Measurements from ENCODE around the gene RARA.

RARA gene

GRCh38 chr17:40338058-40338457 lies 29.1 kb downstream of the RARA start:
- Histone ChIP-seq H3K9me3 (ENCODE audit: control insufficient read depth, insufficient read depth, low read length) (no peaks in the 10 kb centered on the region), H3K9ac (ENCODE audit: low read depth, low read length) (no peak overlapping the region), H3K36me3 (ENCODE audit: insufficient read depth, low read length) (no peaks in the 10 kb centered on the region), H3K4me1 (ENCODE audit: insufficient read depth, low read length) (peaks cover 9% of the 10 kb centered on the region; the same call in 1 of the 2 replicates)

- Histone ChIP-seq H3K9ac (ENCODE audit: low read depth, low read length) (no peak overlapping the region), H3K36me3 (ENCODE audit: insufficient read depth, low read length) (no peaks in the 10 kb centered on the region), H3K4me1 (ENCODE audit: insufficient read depth, low read length) (peaks cover 18% of the 10 kb centered on the region; the same call in 1 of the 2 replicates), H3K9me3 (ENCODE audit: control insufficient read depth, insufficient read depth, low read length) (no peaks in the 10 kb centered on the region)
Measured at GRCh38 chr17:40338941-40339649, 30.1 kb downstream of the RARA start.

GRCh38 chr17:40340327-40340726 lies 31.3 kb downstream of the RARA start:
- Histone ChIP-seq H3K9me3 (ENCODE audit: control insufficient read depth, insufficient read depth, low read length) (no peaks in the 10 kb centered on the region), H3K4me1 (ENCODE audit: insufficient read depth, low read length) (peaks cover 20% of the 10 kb centered on the region; the same call in 1 of the 2 replicates), H3K36me3 (ENCODE audit: insufficient read depth, low read length) (no peaks in the 10 kb centered on the region), H3K9ac (ENCODE audit: low read depth, low read length) (no peak overlapping the region)

GRCh38 chr17:40340880-40341807 lies 32.2 kb downstream of the RARA start:
- no peaks in the 10 kb centered on the region for H3K36me3 ChIP-seq (ENCODE audit: insufficient read depth, low read length)
- H3K9ac ChIP-seq (ENCODE audit: low read depth, low read length): peak overlapping the region; percentile 59; the same call in 1 of the 2 replicates
- H3K9me3 ChIP-seq (ENCODE audit: control insufficient read depth, insufficient read depth, low read length): no peaks in the 10 kb centered on the region
- H3K4me1 ChIP-seq (ENCODE audit: insufficient read depth, low read length): peaks cover 25% of the 10 kb centered on the region

GRCh38 chr17:40341808-40342503 lies 33.0 kb downstream of the RARA start:
- peaks cover 31% of the 10 kb centered on the region for H3K4me1 ChIP-seq (ENCODE audit: insufficient read depth, low read length)
- peak overlapping the region; percentile 63 for H3K9ac ChIP-seq (ENCODE audit: low read depth, low read length)
- H3K9me3 ChIP-seq (ENCODE audit: control insufficient read depth, insufficient read depth, low read length): no peaks in the 10 kb centered on the region
- no peaks in the 10 kb centered on the region for H3K36me3 ChIP-seq (ENCODE audit: insufficient read depth, low read length)

- Histone ChIP-seq H3K9me3 (ENCODE audit: control insufficient read depth, insufficient read depth, low read length) (no peaks in the 10 kb centered on the region), H3K36me3 (ENCODE audit: insufficient read depth, low read length) (no peaks in the 10 kb centered on the region), H3K9ac (ENCODE audit: low read depth, low read length) (peak overlapping the region; percentile 63), H3K4me1 (ENCODE audit: insufficient read depth, low read length) (peaks cover 37% of the 10 kb centered on the region)
Measured at GRCh38 chr17:40342504-40343218, 33.7 kb downstream of the RARA start.

GRCh38 chr17:40343219-40344119 lies 34.5 kb downstream of the RARA start:
- H3K9ac ChIP-seq (ENCODE audit: low read depth, low read length): peak overlapping the region; percentile 63; the same call in 1 of the 2 replicates
- peaks cover 44% of the 10 kb centered on the region for H3K4me1 ChIP-seq (ENCODE audit: insufficient read depth, low read length)
- H3K9me3 ChIP-seq (ENCODE audit: control insufficient read depth, insufficient read depth, low read length): no peaks in the 10 kb centered on the region
- no peaks in the 10 kb centered on the region for H3K36me3 ChIP-seq (ENCODE audit: insufficient read depth, low read length)

- Histone ChIP-seq H3K9ac (ENCODE audit: low read depth, low read length) (peak overlapping the region; percentile 58; the same call in 1 of the 2 replicates), H3K36me3 (ENCODE audit: insufficient read depth, low read length) (no peaks in the 10 kb centered on the region), H3K4me1 (ENCODE audit: insufficient read depth, low read length) (peaks cover 51% of the 10 kb centered on the region), H3K9me3 (ENCODE audit: control insufficient read depth, insufficient read depth, low read length) (no peaks in the 10 kb centered on the region)
Measured at GRCh38 chr17:40344421-40345160, 35.6 kb downstream of the RARA start.

GRCh38 chr17:40345161-40345993 lies 36.4 kb downstream of the RARA start:
- Histone ChIP-seq H3K9me3 (ENCODE audit: control insufficient read depth, insufficient read depth, low read length) (no peaks in the 10 kb centered on the region), H3K36me3 (ENCODE audit: insufficient read depth, low read length) (no peaks in the 10 kb centered on the region), H3K4me1 (ENCODE audit: insufficient read depth, low read length) (peaks cover 51% of the 10 kb centered on the region), H3K9ac (ENCODE audit: low read depth, low read length) (peak overlapping the region; percentile 58; the same call in 1 of the 2 replicates)

- no peaks in the 10 kb centered on the region for H3K9me3 ChIP-seq (ENCODE audit: control insufficient read depth, insufficient read depth, low read length)
- H3K9ac ChIP-seq (ENCODE audit: low read depth, low read length): peak overlapping the region; percentile 58; the same call in 1 of the 2 replicates
- H3K36me3 ChIP-seq (ENCODE audit: insufficient read depth, low read length): no peaks in the 10 kb centered on the region
- peaks cover 51% of the 10 kb centered on the region for H3K4me1 ChIP-seq (ENCODE audit: insufficient read depth, low read length)
Measured at GRCh38 chr17:40345994-40346764, 37.2 kb downstream of the RARA start.

- H3K9me3 ChIP-seq (ENCODE audit: control insufficient read depth, insufficient read depth, low read length): no peaks in the 10 kb centered on the region
- H3K9ac ChIP-seq (ENCODE audit: low read depth, low read length): no peak overlapping the region
- no peaks in the 10 kb centered on the region for H3K36me3 ChIP-seq (ENCODE audit: insufficient read depth, low read length)
- H3K4me1 ChIP-seq (ENCODE audit: insufficient read depth, low read length): peaks cover 54% of the 10 kb centered on the region
Measured at GRCh38 chr17:40346765-40347158, 37.8 kb downstream of the RARA start.
